T-helper 9 cell (primary cell): ENCODE results near the gene ZNF451.

Source experiments
- DNase-seq: peaks from one replicate; pipeline ENCODE4 v3.0.0-alpha.2; 2020

The ZNF451 gene

DNA sequence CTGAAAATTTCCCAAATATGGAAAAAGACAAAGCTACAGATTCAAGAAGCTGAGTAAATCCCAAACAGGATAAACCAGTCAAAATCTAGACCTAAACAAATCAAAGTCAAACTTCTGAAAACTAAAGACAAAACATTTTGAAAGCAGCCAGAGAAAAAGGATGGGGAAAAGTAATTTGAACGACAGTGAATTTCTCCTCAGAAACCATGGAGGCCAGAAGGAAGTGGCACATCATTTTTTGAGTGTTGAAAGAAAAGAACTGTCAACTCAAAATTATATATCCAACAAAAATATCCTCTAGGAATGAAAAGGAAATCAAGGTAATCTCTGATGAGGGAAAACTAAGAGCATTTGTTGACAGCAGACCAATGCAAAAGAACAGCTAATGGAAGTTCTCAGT lies 125.3 kb downstream of the ZNF451 start:
- no peak for DNase-seq

DNA sequence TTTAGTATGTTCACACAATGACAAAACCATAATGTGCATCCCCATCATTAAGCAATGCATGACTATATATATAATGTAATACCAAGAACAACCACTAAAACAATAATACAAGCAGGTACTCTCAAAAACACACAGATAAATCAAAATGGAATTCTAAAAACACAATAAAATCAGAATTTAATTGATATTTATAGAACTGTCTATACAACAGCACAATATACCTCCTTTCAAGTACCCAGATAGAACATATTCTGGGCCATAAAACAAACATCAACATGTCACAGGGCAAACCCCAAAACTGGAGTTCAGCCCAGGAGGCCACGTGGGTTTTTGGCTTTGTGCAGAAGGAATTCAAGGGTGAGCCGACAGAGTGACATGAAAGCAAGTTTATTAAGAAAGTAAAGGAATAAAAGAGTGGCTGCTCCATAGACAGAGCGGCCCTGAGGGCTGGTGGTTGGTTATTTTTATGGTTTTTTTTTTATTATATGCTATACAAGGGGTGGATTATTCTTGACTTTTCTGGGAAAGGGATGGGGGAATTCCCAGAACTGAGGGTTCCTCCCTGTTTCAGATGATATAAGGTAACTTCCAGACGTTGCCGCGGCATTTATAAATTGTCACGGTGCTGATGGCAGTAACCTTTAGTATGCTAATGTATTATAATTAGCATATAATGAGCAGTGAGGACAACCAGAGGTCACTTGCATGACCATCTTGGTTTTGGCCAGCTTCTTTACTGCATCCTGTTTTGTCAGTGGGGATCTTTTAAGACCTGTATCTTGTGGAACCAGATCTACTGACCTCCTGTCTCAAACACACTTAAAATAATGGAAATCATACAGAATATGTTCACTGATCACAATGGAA lies 126.5 kb downstream of the ZNF451 start:
- DNase-seq: no peak

DNA sequence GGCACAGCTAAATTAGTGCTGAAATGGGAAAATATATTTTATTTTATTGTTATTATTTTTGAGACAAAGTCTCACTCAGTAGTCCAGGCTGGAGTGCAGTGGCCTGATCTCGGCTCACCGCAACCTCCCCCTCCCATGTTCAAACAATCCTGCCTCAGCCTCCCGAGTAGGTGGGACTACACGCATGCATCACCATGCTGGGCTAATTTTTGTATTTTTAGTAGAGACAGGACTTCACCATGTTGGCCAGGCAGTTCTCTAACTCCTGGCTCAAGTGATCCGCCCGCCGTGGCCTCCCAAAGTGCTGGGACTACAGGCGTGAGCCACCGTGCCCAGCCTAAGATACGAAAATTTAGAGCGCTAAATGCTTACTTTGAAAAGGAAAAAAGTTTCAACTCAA lies 127.3 kb downstream of the ZNF451 start:
- DNase-seq: no peak
